IgD-negative memory B cell (primary cell): ENCODE measurements around the gene SLC27A2. TPM values are rescaled to one million over a fixed set of nuclear protein-coding genes. Genes with fewer than 3 reads are reported as not detected.
A peak's percentile ranks its signal among the peaks of the same experiment; 100 is the strongest.

Experiments used
- H3K27ac Mint-ChIP-seq, 3 donors: one replicate each; pipeline ENCODE4 v1.8.0; 2020 to 2022; ENCODE audit warnings: mild to moderate bottlenecking in 3 of 3, mixed read lengths in 3 of 3, moderate library complexity in 1 of 3
- H3K27me3 Mint-ChIP-seq: one replicate; pipeline ENCODE4 v1.8.0; 2021; ENCODE audit warnings: mixed read lengths
- H3K36me3 Mint-ChIP-seq: one replicate; pipeline ENCODE4 v1.8.0; 2020; ENCODE audit warnings: mild to moderate bottlenecking, mixed read lengths
- H3K4me1 Mint-ChIP-seq, 3 donors: one replicate each; pipeline ENCODE4 v1.8.0; 2020 to 2022; ENCODE audit warnings: mixed read lengths in 3 of 3, mild to moderate bottlenecking in 1 of 3
- H3K4me3 Mint-ChIP-seq, 4 donors: one replicate each; pipeline ENCODE4 v1.8.0; 2020 to 2022; ENCODE audit warnings: mild to moderate bottlenecking in 4 of 4, mixed read lengths in 4 of 4, moderate library complexity in 3 of 4
- H3K9me3 Mint-ChIP-seq, 3 donors: one replicate each; pipeline ENCODE4 v1.8.0; 2020 to 2021; ENCODE audit warnings: mixed read lengths in 3 of 3, mild to moderate bottlenecking in 1 of 3
- polyA plus RNA-seq: library from polyadenylated mRNA; unstranded; fragments of 300-500 nt; fragmentation: Illumina TruSeq; gene quantifications from one replicate; pipeline ENCODE4 v1.2.3, GENCODE V29; 2021

Gene SLC27A2
- polyA plus RNA-seq, 1 donor from 2014 or later: 0.83 TPM

- Mint-ChIP-seq H3K9me3 (no peaks in the 10 kb centered on the region), H3K27ac (peak overlapping the region in 2 of 3 donors; percentile 10 to 12), H3K27me3 (no peaks in the 10 kb centered on the region), H3K4me3 (no peak overlapping the region), H3K36me3 (no peaks in the 10 kb centered on the region), H3K4me1 (peaks cover 4 to 13% (median 10%) of the 10 kb centered on the region in 3 donors)
Observed at GRCh38 chr15:50192926-50193620, 11.1 kb downstream of the SLC27A2 start.

DNA sequence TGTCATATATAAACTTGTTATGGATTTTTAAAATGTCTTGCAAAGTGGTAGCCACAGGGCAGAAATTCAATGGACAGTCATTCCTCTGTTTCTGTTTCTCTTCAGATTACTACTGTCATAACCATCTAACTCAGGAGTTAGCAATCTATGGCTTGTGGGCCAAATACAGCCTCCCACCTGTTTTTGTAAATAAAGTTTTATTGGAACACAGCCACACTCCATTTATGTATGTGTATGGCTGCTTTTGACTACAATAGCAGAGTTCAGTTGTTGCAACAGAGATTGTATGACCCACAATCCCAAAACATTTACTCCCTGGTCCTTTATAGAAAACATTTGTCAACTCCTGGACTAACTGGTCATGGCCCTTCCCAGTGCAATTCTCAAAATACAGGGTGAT, 20.0 kb downstream of the SLC27A2 start:
- Mint-ChIP-seq H3K27ac (no peak overlapping the region), H3K36me3 (no peaks in the 10 kb centered on the region), H3K9me3 (no peaks in the 10 kb centered on the region), H3K4me3 (no peak overlapping the region), H3K27me3 (no peaks in the 10 kb centered on the region), H3K4me1 (peaks cover 0 to 1% (median 0%) of the 10 kb centered on the region in 3 donors)

- H3K9me3 Mint-ChIP-seq: peaks cover 0 to 5% (median 0%) of the 10 kb centered on the region in 3 donors
- no peaks in the 10 kb centered on the region for H3K36me3 Mint-ChIP-seq
- no peaks in the 10 kb centered on the region for H3K27me3 Mint-ChIP-seq
- H3K4me3 Mint-ChIP-seq: no peak overlapping the region
- no peak overlapping the region for H3K27ac Mint-ChIP-seq
- H3K4me1 Mint-ChIP-seq: peaks cover 0 to 1% (median 0%) of the 10 kb centered on the region in 3 donors
Observed at GRCh38 chr15:50206020-50206419, 24.0 kb downstream of the SLC27A2 start.

DNA sequence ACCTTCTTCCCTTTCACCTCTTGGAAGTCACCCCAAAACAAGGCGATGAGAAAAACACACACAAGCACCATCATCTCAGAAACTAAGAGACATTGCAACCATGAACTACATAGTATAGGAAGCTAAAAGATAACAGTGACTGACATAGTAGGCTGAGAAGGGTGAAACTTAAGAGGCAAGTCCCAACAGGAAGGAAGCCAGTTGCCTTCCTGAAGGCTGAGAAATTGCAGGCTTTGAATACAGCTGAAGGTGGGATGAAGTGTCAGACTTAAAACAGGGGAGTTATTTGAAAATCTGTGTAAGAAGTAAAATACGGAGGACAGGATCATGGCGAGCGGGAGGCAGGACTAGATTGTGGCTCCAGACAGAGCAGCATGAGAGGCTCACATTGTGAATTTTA, 27.8 kb downstream of the SLC27A2 start:
- peaks cover 0 to 3% (median 0%) of the 10 kb centered on the region in 3 donors for H3K4me1 Mint-ChIP-seq
- no peak overlapping the region for H3K4me3 Mint-ChIP-seq
- no peaks in the 10 kb centered on the region for H3K27me3 Mint-ChIP-seq
- H3K36me3 Mint-ChIP-seq: peaks cover 1% of the 10 kb centered on the region
- H3K9me3 Mint-ChIP-seq: peaks cover 2 to 19% (median 16%) of the 10 kb centered on the region in 3 donors
- H3K27ac Mint-ChIP-seq: no peak overlapping the region

- H3K27me3 Mint-ChIP-seq: no peaks in the 10 kb centered on the region
- peaks cover 1% of the 10 kb centered on the region for H3K36me3 Mint-ChIP-seq
- no peak overlapping the region for H3K4me3 Mint-ChIP-seq
- peaks cover 0 to 3% (median 0%) of the 10 kb centered on the region in 3 donors for H3K4me1 Mint-ChIP-seq
- H3K9me3 Mint-ChIP-seq: peaks cover 2 to 19% (median 16%) of the 10 kb centered on the region in 3 donors
- no peak overlapping the region for H3K27ac Mint-ChIP-seq
Observed at GRCh38 chr15:50210462-50211157, 28.6 kb downstream of the SLC27A2 start.

DNA sequence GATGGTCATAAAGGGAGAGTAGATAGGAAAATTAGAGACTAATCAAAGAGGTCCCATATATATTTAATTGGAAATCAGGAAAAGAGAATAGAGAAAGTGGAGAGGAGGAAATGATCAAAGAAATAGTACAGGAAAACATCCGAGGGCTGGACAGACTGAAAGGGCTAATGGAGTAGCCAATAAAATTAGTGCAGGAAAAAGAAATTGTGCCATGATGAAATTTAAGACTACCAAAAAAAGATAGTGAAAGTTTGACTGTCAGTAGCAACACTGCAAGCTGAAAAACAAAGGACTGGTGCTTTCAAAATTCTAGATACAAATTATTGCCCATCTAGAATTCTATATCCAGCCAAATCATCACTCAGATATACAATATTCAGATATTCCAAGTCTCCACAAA, 36.3 kb downstream of the SLC27A2 start:
- Mint-ChIP-seq H3K36me3 (peaks cover 1% of the 10 kb centered on the region), H3K27ac (no peak overlapping the region), H3K27me3 (no peaks in the 10 kb centered on the region), H3K4me1 (peaks cover 0 to 4% (median 3%) of the 10 kb centered on the region in 3 donors), H3K4me3 (no peak overlapping the region), H3K9me3 (no peaks in the 10 kb centered on the region)

- Mint-ChIP-seq H3K27ac (no peak overlapping the region), H3K4me1 (peaks cover 0 to 4% (median 3%) of the 10 kb centered on the region in 3 donors)
Observed at GRCh38 chr15:50218691-50219090, 36.7 kb downstream of the SLC27A2 start.

DNA sequence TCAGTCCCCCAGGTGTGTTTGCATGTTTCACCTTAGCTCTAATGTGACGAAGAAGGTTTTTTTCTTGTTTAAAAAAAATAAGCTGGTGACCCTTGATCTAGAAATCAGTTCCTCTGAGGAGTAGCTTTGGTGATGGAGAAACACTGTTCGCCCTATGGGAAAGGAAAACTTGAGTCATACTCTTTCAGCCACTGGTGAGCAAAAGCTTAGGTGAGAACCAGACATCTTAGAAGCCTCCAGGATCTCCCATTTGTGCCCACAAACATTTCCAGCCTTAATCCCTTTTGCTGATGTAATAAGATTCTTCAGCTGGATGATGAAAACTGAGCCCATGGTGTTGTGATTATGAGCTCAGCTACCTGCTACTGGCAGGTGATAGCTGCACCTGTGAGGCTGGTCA, 37.8 kb downstream of the SLC27A2 start:
- Mint-ChIP-seq H3K27ac (no peak overlapping the region), H3K27me3 (no peaks in the 10 kb centered on the region), H3K36me3 (no peaks in the 10 kb centered on the region), H3K9me3 (no peaks in the 10 kb centered on the region), H3K4me1 (peaks cover 0 to 4% (median 1%) of the 10 kb centered on the region in 3 donors), H3K4me3 (no peak overlapping the region)

More at GRCh38 chr15:50218691-50219090, 36.7 kb downstream of the SLC27A2 start:
- Mint-ChIP-seq H3K36me3 (peaks cover 1% of the 10 kb centered on the region), H3K9me3 (no peaks in the 10 kb centered on the region), H3K4me3 (no peak overlapping the region), H3K27me3 (no peaks in the 10 kb centered on the region)

DNA sequence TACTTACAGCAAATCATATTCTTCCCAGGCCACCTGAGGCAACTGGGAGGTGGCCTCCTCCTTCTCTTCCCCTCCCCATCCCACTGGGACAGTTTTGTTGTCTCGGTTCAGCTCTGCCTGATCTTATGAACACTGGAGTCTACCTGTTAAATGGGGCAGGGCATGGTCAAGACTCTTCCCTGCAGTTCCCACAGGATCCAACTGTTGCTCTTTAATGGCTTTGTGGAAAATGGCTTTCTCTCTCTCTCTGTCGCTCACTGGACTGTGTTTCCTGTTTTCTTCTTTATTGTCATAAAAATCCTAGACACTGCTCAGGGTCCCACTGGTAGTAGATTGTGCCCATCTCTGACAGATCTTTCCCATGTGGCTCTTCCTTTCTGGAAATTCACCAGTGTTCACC, 40.2 kb downstream of the SLC27A2 start:
- Mint-ChIP-seq H3K4me3 (no peak overlapping the region), H3K27me3 (no peaks in the 10 kb centered on the region), H3K4me1 (peaks cover 0 to 4% (median 1%) of the 10 kb centered on the region in 3 donors), H3K9me3 (no peaks in the 10 kb centered on the region), H3K36me3 (no peaks in the 10 kb centered on the region), H3K27ac (no peak overlapping the region)

DNA sequence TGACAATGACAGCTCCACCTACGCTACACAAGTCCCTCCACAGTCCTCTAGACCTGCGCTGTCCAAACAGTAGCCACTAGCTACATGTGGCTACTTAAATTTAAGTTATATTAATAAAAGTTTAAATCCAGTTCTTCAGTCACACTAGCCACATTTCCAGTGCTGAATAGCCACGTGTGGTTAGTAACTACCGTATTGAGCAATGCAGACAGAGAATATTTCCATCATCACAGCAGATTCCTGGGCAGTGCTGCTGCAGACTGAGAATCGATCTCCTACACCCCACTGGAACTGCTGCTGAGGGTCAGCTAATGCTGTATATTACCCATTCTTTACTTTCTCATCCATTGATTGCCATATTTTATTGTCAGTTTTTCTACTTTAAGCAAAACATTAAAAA, 42.6 kb downstream of the SLC27A2 start:
- no peaks in the 10 kb centered on the region for H3K9me3 Mint-ChIP-seq
- H3K27me3 Mint-ChIP-seq: no peaks in the 10 kb centered on the region
- H3K4me1 Mint-ChIP-seq: peaks cover 0 to 4% (median 0%) of the 10 kb centered on the region in 3 donors
- no peaks in the 10 kb centered on the region for H3K36me3 Mint-ChIP-seq
- H3K4me3 Mint-ChIP-seq: no peak overlapping the region
- H3K27ac Mint-ChIP-seq: no peak overlapping the region

DNA sequence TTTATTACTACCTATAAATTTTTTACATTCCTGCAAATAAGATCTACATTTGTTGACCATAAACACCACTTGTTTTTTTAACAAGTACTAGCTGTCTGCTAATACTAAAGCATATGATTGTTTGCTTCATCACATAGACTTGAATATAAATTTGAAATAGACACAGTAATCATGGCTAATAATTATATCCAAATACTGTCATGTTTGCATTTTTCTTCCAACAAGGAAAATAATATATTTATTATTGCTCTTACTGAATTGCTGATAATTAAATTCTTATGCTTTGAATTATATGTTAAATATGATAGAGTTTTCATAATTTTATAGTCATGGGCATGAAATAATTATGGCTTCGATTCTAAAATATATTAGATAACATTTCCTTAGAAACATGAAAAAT, 43.1 kb downstream of the SLC27A2 start:
- H3K36me3 Mint-ChIP-seq: no peaks in the 10 kb centered on the region
- H3K4me1 Mint-ChIP-seq: peaks cover 0 to 4% (median 0%) of the 10 kb centered on the region in 3 donors
- H3K27ac Mint-ChIP-seq: no peak overlapping the region
- H3K4me3 Mint-ChIP-seq: no peak overlapping the region
- no peaks in the 10 kb centered on the region for H3K9me3 Mint-ChIP-seq
- H3K27me3 Mint-ChIP-seq: no peaks in the 10 kb centered on the region

GRCh38 chr15:50225938-50226337, 43.9 kb downstream of the SLC27A2 start:
- Mint-ChIP-seq H3K9me3 (no peaks in the 10 kb centered on the region), H3K4me3 (no peak overlapping the region), H3K36me3 (peaks cover 4% of the 10 kb centered on the region), H3K4me1 (peaks cover 0 to 4% (median 0%) of the 10 kb centered on the region in 3 donors), H3K27me3 (no peaks in the 10 kb centered on the region), H3K27ac (no peak overlapping the region)

DNA sequence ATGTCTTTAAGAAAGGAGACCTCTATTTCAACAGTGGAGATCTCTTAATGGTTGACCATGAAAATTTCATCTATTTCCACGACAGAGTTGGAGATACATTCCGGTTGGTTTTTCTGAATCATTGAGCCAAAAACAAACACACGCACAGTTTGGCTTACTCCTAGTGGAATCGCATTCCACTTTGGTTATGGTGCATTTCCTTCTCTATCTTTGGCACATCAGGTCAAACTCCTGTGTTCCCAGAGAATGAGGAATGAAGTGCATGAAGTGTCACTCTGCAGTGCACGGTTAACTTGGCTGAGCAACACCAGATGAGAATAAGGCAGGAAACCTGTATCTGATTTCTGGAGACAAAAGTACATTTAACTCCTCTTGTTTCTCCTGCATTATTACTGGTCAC, 45.1 kb downstream of the SLC27A2 start:
- Mint-ChIP-seq H3K4me1 (peaks cover 0 to 4% (median 0%) of the 10 kb centered on the region in 3 donors), H3K27me3 (no peaks in the 10 kb centered on the region), H3K27ac (no peak overlapping the region), H3K36me3 (peaks cover 4% of the 10 kb centered on the region), H3K4me3 (no peak overlapping the region), H3K9me3 (no peaks in the 10 kb centered on the region)

DNA sequence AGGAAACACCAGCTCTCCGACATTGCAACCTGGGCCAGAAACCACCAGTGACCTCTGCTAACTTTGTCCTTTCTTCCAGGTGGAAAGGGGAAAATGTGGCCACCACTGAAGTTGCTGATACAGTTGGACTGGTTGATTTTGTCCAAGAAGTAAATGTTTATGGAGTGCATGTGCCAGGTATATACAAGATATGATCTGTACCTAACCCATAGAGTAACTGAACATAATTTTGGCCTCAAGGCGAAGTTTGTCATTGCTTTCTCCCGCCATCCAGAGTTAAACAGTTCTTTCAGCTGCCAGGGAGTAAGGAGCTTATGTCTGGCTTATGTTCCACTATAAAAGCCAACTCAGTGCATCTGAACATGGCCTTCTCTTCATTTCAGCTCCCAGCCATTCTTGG, 46.9 kb downstream of the SLC27A2 start:
- Mint-ChIP-seq H3K27ac (no peak overlapping the region), H3K36me3 (peaks cover 4% of the 10 kb centered on the region), H3K27me3 (no peaks in the 10 kb centered on the region), H3K4me1 (no peaks in the 10 kb centered on the region), H3K4me3 (no peak overlapping the region), H3K9me3 (no peaks in the 10 kb centered on the region)

- Mint-ChIP-seq H3K9me3 (no peaks in the 10 kb centered on the region), H3K27ac (no peak overlapping the region), H3K4me1 (no peaks in the 10 kb centered on the region), H3K4me3 (no peak overlapping the region), H3K36me3 (peaks cover 4% of the 10 kb centered on the region), H3K27me3 (no peaks in the 10 kb centered on the region)
Observed at GRCh38 chr15:50229336-50229735, 47.3 kb downstream of the SLC27A2 start.

DNA sequence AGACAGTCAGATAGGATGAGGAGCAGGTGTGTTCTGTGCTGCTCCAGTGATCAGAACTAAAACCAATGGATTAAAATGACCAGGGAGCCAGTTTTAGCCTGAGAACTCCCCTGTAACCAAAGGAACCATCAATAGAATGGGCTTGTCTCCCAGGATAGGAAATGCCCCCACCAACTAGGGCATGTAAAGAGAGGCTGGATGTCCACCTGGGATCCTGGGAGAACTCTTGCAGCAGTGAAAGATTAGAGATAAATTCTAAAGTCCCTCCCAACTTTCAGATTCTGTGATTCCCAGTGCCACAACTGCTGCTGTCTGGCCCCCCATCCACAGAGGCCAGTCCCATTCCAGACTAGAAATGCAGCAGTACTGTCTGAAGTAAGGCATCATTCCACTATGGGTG, 49.8 kb downstream of the SLC27A2 start:
- peaks cover 4% of the 10 kb centered on the region for H3K36me3 Mint-ChIP-seq

More for the DNA sequence above, 49.8 kb downstream of the SLC27A2 start:
- Mint-ChIP-seq H3K9me3 (no peaks in the 10 kb centered on the region), H3K4me1 (no peaks in the 10 kb centered on the region), H3K27ac (no peak overlapping the region), H3K27me3 (no peaks in the 10 kb centered on the region), H3K4me3 (no peak overlapping the region)
